ENCODE measurements around the gene OTOG.

Gene OTOG

DNA sequence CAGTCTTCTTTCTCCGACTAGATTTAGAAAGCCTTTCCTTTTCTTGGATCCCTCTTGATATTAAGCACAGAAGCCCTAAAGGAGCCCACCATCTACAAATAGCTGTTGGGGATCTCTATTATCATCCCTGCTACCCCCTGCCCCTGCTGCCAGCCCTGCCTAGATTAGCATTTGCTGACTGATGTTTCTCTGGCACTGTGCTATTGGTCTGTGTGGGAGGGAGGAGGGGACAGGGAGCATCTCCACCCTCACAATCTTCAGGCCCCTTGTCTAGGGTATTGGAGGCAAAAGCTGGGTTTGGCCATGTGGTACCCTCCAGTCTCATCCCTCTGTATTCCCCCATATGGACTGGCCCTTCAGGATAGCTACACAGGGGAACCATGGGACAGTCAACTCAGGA is 9.0 kb upstream of the OTOG start:
- no peak for DNase-seq (ENCODE audit: extremely low spot score)
- POLR2A ChIA-PET = no interaction called here
- TF ChIP-seq, protein P1, sequence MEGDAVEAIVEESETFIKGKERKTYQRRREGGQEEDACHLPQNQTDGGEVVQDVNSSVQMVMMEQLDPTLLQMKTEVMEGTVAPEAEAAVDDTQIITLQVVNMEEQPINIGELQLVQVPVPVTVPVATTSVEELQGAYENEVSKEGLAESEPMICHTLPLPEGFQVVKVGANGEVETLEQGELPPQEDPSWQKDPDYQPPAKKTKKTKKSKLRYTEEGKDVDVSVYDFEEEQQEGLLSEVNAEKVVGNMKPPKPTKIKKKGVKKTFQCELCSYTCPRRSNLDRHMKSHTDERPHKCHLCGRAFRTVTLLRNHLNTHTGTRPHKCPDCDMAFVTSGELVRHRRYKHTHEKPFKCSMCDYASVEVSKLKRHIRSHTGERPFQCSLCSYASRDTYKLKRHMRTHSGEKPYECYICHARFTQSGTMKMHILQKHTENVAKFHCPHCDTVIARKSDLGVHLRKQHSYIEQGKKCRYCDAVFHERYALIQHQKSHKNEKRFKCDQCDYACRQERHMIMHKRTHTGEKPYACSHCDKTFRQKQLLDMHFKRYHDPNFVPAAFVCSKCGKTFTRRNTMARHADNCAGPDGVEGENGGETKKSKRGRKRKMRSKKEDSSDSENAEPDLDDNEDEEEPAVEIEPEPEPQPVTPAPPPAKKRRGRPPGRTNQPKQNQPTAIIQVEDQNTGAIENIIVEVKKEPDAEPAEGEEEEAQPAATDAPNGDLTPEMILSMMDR (IDR thresholded peaks at IDR 0.05; ENCODE audit: control extremely low read depth, extremely low read depth, low read depth, missing control alignments) = no peak
- CTCF ChIA-PET = interaction anchor here (1.9 kb wide), 1 partner anchor 10 kb away, joined by 6 read pairs; no protein-coding TSS in a partner anchor

DNA sequence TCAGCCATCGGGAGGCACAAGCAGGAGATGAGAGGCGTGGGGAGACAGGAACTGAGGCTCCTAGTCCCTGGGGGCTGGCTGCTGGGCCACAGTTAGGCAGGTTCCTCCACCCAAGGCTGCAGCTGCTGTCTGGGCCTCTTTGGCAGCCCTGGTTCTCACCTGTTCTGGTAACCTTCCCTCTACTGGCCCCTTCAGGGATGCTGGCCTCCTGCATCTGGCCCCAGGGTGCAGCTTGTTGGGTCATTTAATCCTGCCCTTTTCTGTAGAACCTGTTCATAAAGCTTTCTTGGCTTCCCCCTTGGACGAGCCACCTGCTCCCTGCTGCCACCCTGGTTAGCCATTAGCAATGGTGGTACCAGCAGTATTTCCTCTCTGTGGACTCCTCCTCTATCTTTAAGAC is 8.3 kb upstream of the OTOG start:
- ChIA-PET POLR2A (no interaction called here), CTCF (interaction anchor here (1.9 kb wide), 1 partner anchor 11 kb away, joined by 6 read pairs; no protein-coding TSS in a partner anchor)
- no peak for DNase-seq (ENCODE audit: extremely low spot score)
- TF ChIP-seq, protein P1 (IDR thresholded peaks at IDR 0.05; ENCODE audit: control extremely low read depth, extremely low read depth, low read depth, missing control alignments) = no peak

DNA sequence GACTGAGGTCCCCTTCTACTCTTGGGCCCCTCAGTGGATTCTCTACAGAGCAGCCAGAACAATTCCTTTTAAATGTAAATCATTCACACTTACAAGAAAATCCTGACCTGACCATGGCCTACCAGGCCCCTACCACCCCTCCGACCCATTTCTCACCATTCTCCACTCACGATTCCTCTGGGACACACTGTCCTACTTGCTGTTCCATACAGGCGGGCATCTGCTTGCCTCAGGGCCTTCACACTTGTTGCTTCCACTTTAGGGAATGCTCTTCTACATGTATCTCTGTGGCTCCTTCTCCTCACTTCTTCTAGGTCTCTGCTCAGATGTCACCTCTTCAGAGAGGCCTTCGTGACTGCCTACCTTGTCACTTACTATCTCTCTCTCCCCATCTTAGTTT is 6.3 kb upstream of the OTOG start:
- no peak for DNase-seq (ENCODE audit: extremely low spot score)
- ChIA-PET CTCF (no interaction called here), POLR2A (no interaction called here)
- TF ChIP-seq, protein P1 (IDR thresholded peaks at IDR 0.05; ENCODE audit: control extremely low read depth, extremely low read depth, low read depth, missing control alignments) = no peak

DNA sequence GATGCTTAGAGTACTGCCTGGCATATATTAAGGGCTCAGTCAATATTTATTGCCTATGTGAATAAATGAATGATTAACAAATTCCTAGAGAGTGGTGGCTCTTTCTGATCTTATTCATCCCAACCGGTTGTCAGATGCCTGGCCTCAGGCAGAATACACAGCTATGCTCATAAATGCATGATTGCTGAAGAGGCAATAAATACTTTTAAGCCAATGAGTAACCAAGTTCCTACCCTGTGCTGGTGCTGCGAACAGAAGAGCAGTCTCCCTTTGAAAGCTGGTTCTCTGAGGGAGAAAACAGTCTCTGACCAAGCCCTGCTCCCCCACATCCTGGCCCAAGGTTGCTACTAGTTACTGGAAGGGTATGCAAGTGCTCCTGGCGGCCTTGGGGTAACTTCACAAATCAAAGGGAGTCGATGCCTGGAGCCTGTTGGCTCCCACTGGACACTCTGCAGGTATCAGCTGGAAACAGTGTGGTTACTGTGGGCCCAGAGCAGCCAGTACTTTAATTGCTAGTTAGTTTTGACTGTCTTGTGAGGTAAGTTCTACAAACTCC is 5.7 kb upstream of the OTOG start:
- CTCF ChIA-PET = interaction anchor here (1.3 to 2.2 kb wide), 2 partner anchors 8 to 12 kb away, joined by 4 to 6 read pairs; no protein-coding TSS in a partner anchor
- no peak for DNase-seq (ENCODE audit: extremely low spot score)
- TF ChIP-seq, protein P1 (IDR thresholded peaks at IDR 0.05; ENCODE audit: control extremely low read depth, extremely low read depth, low read depth, missing control alignments) = no peak
- POLR2A ChIA-PET = no interaction called here

DNA sequence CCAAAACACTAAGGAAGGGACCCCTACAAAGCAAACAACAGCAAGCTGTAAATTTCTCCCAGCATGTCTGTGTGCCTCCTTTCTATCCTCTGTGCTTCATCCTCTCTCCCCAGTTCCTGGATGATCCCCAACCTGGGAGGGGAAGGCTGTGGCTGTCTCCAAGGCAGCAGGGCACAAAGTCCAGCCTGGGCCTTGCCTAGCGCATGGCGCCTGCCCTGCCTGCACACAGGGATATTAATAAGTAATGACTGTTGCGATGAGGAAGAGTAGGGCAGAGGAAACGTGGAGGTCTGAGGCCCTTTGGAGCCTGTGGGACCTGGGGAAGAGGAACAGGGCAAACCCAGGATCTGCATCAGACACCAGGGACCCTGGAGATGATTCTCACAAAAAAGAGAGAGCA is 4.8 kb upstream of the OTOG start:
- no peak for DNase-seq (ENCODE audit: extremely low spot score)
- ChIA-PET CTCF (interaction anchor here (0.6 to 2.5 kb wide), 5 partner anchors 9 to 108 kb away, joined by 3 to 8 read pairs (median 4); no protein-coding TSS in a partner anchor), POLR2A (no interaction called here)
- TF ChIP-seq, protein P1 (IDR thresholded peaks at IDR 0.05; ENCODE audit: control extremely low read depth, extremely low read depth, low read depth, missing control alignments) = no peak

DNA sequence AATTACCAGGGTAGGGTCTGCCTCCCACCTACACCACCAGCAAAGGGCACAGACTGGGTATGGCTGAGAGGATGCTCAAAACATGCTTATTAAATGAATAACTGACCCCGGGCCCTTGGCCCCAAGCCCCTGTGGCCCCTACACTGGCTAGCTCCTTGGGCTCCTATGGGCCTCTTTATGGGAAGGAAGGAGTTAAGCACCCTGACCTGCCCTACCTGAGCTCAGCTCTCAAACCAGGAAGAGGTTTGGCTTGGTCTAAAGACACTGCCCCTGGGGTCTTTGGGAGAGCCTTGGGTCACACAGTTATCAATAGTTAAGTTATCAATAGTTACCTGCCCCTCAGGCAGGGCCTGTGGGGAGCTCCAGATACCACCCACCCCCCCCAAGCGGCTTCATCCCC is 4.0 kb upstream of the OTOG start:
- ChIA-PET CTCF (interaction anchor here (0.7 to 2.5 kb wide), 5 partner anchors 11 to 45 kb away, joined by 3 to 8 read pairs (median 4); no protein-coding TSS in a partner anchor), POLR2A (no interaction called here)
- DNase-seq (ENCODE audit: extremely low spot score) = no peak
- TF ChIP-seq, protein P1 (IDR thresholded peaks at IDR 0.05; ENCODE audit: control extremely low read depth, extremely low read depth, low read depth, missing control alignments) = no peak

Data from GM10248 (cell line).